Gastrocnemius medialis (tissue), 4 donors: ENCODE measurements around the gene MYO3B.

Source experiments
- POLR2A ChIP-seq, 2 donors: fragments of 450-650 bp; IDR thresholded peaks; one replicate each; pipeline ENCODE4 v1.6.1; 2017; ENCODE audit warnings: antibody characterized with exemption in 2 of 2, mild to moderate bottlenecking in 2 of 2, moderate library complexity in 2 of 2
- TF ChIP-seq, protein P1 (sequence below), 5 experiments: fragments of 450-650 bp in 3 of 5; fragments of 200-600 bp in 2 of 5; sonication (generic) in 2 of 5; IDR thresholded peaks in 4 of 5; conservative IDR thresholded peaks in 1 of 5; 1 replicate in 4 of 5; 2 replicates in 1 of 5; pipeline ENCODE4 v1.5.1; 2016 to 2019; ENCODE audit warnings: antibody characterized with exemption in 5 of 5, mild to moderate bottlenecking in 3 of 5, moderate library complexity in 3 of 5

DNA sequence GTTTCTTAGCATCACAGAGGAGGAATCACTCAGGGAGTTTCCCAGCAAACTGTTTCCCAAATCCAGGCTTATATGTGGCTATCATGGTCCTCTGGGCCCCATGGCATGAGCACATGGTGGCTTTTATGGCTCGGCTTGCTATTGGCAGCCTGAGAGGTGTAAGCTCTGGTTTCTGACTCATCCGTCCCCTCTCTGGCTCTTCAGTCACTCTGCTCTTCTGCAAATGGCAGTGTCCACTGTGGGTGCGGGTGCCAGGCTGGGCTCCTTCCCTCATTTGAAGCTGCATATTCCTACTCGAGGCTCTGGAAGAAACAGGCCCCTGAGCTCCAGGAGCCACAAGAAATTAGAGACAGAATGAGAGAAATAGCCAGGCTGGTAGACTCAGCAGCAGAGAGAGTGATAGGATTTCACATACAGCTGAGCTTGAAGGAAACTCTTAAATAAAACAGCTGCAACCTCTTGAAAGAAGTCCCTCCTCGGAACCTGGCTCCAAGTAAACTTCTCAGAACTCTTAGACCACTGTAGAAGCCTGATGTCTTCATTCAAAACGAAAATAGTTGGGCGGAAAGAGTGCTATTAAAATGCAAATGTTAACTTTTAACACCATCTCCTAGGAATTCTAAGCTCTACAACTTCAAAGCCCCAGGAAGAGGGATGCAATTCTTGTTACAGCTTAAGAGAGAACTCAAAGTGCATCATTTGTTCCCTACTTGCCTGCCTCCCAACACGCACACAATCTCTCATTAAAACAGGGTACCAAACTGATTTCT is 324.6 kb downstream of the MYO3B start:
- TF ChIP-seq POLR2A (IDR thresholded peaks at IDR 0.05): peak in 1 of 2 donors; percentile 13
- TF ChIP-seq, protein P1, sequence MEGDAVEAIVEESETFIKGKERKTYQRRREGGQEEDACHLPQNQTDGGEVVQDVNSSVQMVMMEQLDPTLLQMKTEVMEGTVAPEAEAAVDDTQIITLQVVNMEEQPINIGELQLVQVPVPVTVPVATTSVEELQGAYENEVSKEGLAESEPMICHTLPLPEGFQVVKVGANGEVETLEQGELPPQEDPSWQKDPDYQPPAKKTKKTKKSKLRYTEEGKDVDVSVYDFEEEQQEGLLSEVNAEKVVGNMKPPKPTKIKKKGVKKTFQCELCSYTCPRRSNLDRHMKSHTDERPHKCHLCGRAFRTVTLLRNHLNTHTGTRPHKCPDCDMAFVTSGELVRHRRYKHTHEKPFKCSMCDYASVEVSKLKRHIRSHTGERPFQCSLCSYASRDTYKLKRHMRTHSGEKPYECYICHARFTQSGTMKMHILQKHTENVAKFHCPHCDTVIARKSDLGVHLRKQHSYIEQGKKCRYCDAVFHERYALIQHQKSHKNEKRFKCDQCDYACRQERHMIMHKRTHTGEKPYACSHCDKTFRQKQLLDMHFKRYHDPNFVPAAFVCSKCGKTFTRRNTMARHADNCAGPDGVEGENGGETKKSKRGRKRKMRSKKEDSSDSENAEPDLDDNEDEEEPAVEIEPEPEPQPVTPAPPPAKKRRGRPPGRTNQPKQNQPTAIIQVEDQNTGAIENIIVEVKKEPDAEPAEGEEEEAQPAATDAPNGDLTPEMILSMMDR (IDR thresholded peaks at IDR 0.05 in 4 of 5, conservative IDR thresholded peaks at IDR 0.05 in 1 of 5): no peak
